HepG2 (cell line): ENCODE data around the gene CCDC154. TPM values are rescaled to one million over a fixed set of nuclear protein-coding genes. Genes with fewer than 3 reads are reported as not detected.
A peak's percentile ranks its signal among the peaks of the same experiment; 100 is the strongest.

ENCODE experiments used
- CREM ChIP-seq, 2 experiments: sonication (generic) in 1 of 2; formaldehyde crosslinking in 1 of 2; IDR thresholded peaks; 2 replicates each; pipeline versions ENCODE4 v1.4.0 to v1.6.1; 2016 to 2020; ENCODE audit warnings: antibody characterized with exemption in 1 of 2, mild to moderate bottlenecking in 1 of 2, missing genetic modification reagents in 1 of 2
- FOXP1 ChIP-seq, 2 experiments: fragments of 450-650 bp in 1 of 2; IDR thresholded peaks; 2 replicates each; pipeline ENCODE4 v1.6.1; 2017 to 2018; ENCODE audit warnings: antibody characterized with exemption in 1 of 2
- GABPB1 ChIP-seq: IDR thresholded peaks from 2 replicates; pipeline ENCODE4 v1.6.1; 2016; ENCODE audit warnings: mild to moderate bottlenecking, missing genetic modification reagents, moderate library complexity, missing compliant biosample characterization
- HIVEP1 ChIP-seq: sonication (generic); formaldehyde crosslinking; IDR thresholded peaks from 2 replicates; pipeline ENCODE4 v1.4.0; 2020; ENCODE audit warnings: mild to moderate bottlenecking, missing genetic modification reagents
- HNRNPK ChIP-seq: fragments of 200-400 bp; formaldehyde crosslinking; IDR thresholded peaks from 2 replicates; pipeline ENCODE4 v1.6.1; 2018; ENCODE audit warnings: low read length, low read depth, moderate library complexity, mild to moderate bottlenecking; ENCODE audit not compliant: poor library complexity, severe bottlenecking
- KDM1A ChIP-seq: IDR thresholded peaks from 2 replicates; pipeline ENCODE4 v1.6.1; 2016; ENCODE audit warnings: missing compliant biosample characterization
- NCOA2 ChIP-seq: sonication (generic); formaldehyde crosslinking; IDR thresholded peaks from 2 replicates; pipeline ENCODE4 v1.8.0; 2022; ENCODE audit warnings: inconsistent platforms
- NR2C2 ChIP-seq: sonication (generic); formaldehyde crosslinking; IDR thresholded peaks from 2 replicates; pipeline ENCODE4 v1.4.0; 2020; ENCODE audit warnings: missing genetic modification reagents, mild to moderate bottlenecking, moderate library complexity, borderline replicate concordance
- SMYD3 ChIP-seq: sonication (generic); formaldehyde crosslinking; IDR thresholded peaks from 2 replicates; pipeline ENCODE4 v1.8.1; 2023; ENCODE audit warnings: mild to moderate bottlenecking, missing genetic modification reagents
- STAG1 ChIP-seq: sonication (generic); formaldehyde crosslinking; IDR thresholded peaks from 2 replicates; pipeline ENCODE4 v1.4.0; 2020; ENCODE audit warnings: missing genetic modification reagents
- ZFP36L1 ChIP-seq: sonication (generic); formaldehyde crosslinking; IDR thresholded peaks from 2 replicates; pipeline ENCODE4 v1.8.0; 2022; ENCODE audit warnings: mild to moderate bottlenecking, missing genetic modification reagents, moderate library complexity
- ZNF446 ChIP-seq: sonication (generic); formaldehyde crosslinking; IDR thresholded peaks from 2 replicates; pipeline ENCODE4 v1.5.0; 2020; ENCODE audit warnings: mild to moderate bottlenecking, missing genetic modification reagents
- ZNF670 ChIP-seq: sonication (generic); formaldehyde crosslinking; IDR thresholded peaks from 2 replicates; pipeline ENCODE4 v1.8.0; 2022; ENCODE audit warnings: mild to moderate bottlenecking, missing genetic modification reagents, borderline replicate concordance
- polyA plus RNA-seq, 8 experiments: library from polyadenylated mRNA; depleted of rRNA in 3 of 8; stranded (reverse) in 7 of 8; unstranded in 1 of 8; fragments of >200 nt; fragmentation: Illumina TruSeq in 4 of 8; extraction: Trizol in 4 of 8; gene quantifications; 2 replicates each; pipeline versions ENCODE4 v1.2.1 to v1.2.3, GENCODE V29; 2011 to 2016; ENCODE audit warnings: low read depth in 4 of 8, missing spikeins in 1 of 8, mixed read lengths in 1 of 8; ENCODE audit not compliant: insufficient read depth in 1 of 8
- total RNA-seq, 5 experiments: library from RNA; depleted of rRNA; stranded (reverse); fragments of >200 nt; fragmentation: Illumina TruSeq; extraction: Trizol; gene quantifications; 2 replicates each; pipeline ENCODE4 v1.2.3, GENCODE V29; 2016; ENCODE audit warnings: low read depth in 1 of 5
- TF ChIP-seq, protein P1 (sequence below): sonication (generic); formaldehyde crosslinking; IDR thresholded peaks from 2 replicates; pipeline ENCODE4 v1.5.1; 2020; ENCODE audit warnings: missing genetic modification reagents, mild to moderate bottlenecking, borderline replicate concordance
- TF ChIP-seq, protein P2 (sequence below): sonication (generic); formaldehyde crosslinking; IDR thresholded peaks from 2 replicates; pipeline ENCODE4 v1.5.1; 2020; ENCODE audit warnings: mild to moderate bottlenecking, missing genetic modification reagents, moderate library complexity
- TF ChIP-seq, protein P3 (sequence below): sonication (generic); formaldehyde crosslinking; IDR thresholded peaks from 2 replicates; pipeline ENCODE4 v1.5.0; 2020; ENCODE audit warnings: missing genetic modification reagents
- TF ChIP-seq, protein P4 (sequence below): sonication (generic); formaldehyde crosslinking; IDR thresholded peaks from 2 replicates; pipeline ENCODE4 v1.4.0; 2020; ENCODE audit warnings: missing genetic modification reagents
- TF ChIP-seq, protein P5 (sequence below): sonication (generic); formaldehyde crosslinking; IDR thresholded peaks from 2 replicates; pipeline ENCODE4 v1.8.1; 2023; ENCODE audit warnings: missing genetic modification reagents, mild to moderate bottlenecking, borderline replicate concordance

The CCDC154 gene
- total and polyA plus RNA-seq, 2 of the 13 experiments (the other 11 are each of a cell fraction or from before 2014, with no cell fraction given) = 0.92 to 1.5 TPM

DNA sequence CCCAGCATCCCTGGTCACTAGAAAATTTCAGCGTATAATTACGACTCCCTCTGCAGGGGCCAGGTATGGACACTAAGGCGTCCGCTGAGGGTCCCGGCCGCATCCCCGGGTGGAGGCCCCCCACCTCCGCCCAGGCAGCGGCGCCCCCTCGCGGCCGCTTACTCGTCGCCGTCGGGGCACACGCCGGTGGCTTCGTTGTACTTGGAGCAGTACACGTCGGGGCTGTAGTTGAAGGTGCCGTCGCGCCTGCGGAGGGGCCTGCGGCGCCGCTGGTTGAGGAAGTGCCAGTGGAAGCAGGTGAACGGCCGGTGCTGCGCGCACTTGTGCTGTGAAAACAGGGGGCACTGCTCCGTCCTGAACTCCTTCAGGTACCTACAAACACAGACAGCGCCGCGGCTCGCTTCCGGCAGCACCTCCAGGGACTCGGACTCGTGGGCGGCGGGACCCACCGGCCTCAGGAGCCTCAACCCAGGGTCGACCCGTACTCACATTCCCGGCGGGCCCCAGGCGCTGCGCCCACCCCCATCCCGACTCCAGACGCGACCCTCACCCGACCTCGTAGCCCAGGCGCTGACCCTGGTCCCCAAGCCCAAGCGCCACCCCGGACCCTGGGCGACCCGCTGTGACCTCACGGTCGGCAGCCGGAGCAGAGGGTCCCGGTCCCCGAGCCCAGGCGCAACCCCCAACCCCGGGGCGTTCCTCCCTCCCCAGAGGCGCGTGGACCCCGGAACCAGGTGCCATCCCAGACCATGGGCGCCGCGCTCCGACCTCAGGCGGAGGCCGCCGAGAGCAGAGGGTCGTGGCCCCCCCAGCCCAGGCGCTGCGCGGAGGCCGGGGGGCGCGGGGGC, 30.4 kb downstream of the CCDC154 start (continued):
- TF ChIP-seq KDM1A (CRISPR knock-in tag) = 0 out of 2 replicates have a peak, but pooled peaks have one; percentile 41
- TF ChIP-seq, protein P1, sequence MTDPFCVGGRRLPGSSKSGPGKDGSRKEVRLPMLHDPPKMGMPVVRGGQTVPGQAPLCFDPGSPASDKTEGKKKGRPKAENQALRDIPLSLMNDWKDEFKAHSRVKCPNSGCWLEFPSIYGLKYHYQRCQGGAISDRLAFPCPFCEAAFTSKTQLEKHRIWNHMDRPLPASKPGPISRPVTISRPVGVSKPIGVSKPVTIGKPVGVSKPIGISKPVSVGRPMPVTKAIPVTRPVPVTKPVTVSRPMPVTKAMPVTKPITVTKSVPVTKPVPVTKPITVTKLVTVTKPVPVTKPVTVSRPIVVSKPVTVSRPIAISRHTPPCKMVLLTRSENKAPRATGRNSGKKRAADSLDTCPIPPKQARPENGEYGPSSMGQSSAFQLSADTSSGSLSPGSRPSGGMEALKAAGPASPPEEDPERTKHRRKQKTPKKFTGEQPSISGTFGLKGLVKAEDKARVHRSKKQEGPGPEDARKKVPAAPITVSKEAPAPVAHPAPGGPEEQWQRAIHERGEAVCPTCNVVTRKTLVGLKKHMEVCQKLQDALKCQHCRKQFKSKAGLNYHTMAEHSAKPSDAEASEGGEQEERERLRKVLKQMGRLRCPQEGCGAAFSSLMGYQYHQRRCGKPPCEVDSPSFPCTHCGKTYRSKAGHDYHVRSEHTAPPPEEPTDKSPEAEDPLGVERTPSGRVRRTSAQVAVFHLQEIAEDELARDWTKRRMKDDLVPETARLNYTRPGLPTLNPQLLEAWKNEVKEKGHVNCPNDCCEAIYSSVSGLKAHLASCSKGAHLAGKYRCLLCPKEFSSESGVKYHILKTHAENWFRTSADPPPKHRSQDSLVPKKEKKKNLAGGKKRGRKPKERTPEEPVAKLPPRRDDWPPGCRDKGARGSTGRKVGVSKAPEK (CRISPR knock-in tag) = no peak
- TF ChIP-seq, protein P2, sequence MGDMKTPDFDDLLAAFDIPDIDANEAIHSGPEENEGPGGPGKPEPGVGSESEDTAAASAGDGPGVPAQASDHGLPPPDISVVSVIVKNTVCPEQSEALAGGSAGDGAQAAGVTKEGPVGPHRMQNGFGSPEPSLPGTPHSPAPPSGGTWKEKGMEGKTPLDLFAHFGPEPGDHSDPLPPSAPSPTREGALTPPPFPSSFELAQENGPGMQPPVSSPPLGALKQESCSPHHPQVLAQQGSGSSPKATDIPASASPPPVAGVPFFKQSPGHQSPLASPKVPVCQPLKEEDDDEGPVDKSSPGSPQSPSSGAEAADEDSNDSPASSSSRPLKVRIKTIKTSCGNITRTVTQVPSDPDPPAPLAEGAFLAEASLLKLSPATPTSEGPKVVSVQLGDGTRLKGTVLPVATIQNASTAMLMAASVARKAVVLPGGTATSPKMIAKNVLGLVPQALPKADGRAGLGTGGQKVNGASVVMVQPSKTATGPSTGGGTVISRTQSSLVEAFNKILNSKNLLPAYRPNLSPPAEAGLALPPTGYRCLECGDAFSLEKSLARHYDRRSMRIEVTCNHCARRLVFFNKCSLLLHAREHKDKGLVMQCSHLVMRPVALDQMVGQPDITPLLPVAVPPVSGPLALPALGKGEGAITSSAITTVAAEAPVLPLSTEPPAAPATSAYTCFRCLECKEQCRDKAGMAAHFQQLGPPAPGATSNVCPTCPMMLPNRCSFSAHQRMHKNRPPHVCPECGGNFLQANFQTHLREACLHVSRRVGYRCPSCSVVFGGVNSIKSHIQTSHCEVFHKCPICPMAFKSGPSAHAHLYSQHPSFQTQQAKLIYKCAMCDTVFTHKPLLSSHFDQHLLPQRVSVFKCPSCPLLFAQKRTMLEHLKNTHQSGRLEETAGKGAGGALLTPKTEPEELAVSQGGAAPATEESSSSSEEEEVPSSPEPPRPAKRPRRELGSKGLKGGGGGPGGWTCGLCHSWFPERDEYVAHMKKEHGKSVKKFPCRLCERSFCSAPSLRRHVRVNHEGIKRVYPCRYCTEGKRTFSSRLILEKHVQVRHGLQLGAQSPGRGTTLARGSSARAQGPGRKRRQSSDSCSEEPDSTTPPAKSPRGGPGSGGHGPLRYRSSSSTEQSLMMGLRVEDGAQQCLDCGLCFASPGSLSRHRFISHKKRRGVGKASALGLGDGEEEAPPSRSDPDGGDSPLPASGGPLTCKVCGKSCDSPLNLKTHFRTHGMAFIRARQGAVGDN (CRISPR knock-in tag) = peak; percentile 70
- peak; percentile 59 for TF ChIP-seq STAG1 (CRISPR knock-in tag)
- TF ChIP-seq CREM (IDR thresholded peaks at IDR 0.05) = no peak
- TF ChIP-seq CREM (CRISPR knock-in tag; IDR thresholded peaks at IDR 0.05) = no peak
- TF ChIP-seq, protein P3, sequence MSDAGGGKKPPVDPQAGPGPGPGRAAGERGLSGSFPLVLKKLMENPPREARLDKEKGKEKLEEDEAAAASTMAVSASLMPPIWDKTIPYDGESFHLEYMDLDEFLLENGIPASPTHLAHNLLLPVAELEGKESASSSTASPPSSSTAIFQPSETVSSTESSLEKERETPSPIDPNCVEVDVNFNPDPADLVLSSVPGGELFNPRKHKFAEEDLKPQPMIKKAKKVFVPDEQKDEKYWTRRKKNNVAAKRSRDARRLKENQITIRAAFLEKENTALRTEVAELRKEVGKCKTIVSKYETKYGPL (CRISPR knock-in tag) = no peak
- TF ChIP-seq ZNF446 (CRISPR knock-in tag) = 0 out of 2 replicates have a peak, but pooled peaks have one; percentile 46
- TF ChIP-seq GABPB1 (CRISPR knock-in tag) = peak; percentile 61; the same call in 1 of the 2 replicates
- TF ChIP-seq, protein P4, sequence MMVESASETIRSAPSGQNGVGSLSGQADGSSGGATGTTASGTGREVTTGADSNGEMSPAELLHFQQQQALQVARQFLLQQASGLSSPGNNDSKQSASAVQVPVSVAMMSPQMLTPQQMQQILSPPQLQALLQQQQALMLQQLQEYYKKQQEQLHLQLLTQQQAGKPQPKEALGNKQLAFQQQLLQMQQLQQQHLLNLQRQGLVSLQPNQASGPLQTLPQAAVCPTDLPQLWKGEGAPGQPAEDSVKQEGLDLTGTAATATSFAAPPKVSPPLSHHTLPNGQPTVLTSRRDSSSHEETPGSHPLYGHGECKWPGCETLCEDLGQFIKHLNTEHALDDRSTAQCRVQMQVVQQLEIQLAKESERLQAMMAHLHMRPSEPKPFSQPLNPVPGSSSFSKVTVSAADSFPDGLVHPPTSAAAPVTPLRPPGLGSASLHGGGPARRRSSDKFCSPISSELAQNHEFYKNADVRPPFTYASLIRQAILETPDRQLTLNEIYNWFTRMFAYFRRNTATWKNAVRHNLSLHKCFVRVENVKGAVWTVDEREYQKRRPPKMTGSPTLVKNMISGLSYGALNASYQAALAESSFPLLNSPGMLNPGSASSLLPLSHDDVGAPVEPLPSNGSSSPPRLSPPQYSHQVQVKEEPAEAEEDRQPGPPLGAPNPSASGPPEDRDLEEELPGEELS (CRISPR knock-in tag) = 0 out of 2 replicates have a peak, but pooled peaks have one; percentile 17
- no peak for TF ChIP-seq HNRNPK
- TF ChIP-seq NR2C2 (CRISPR knock-in tag) = no peak
- no peak for TF ChIP-seq NCOA2 (CRISPR knock-in tag)
- TF ChIP-seq, protein P5, sequence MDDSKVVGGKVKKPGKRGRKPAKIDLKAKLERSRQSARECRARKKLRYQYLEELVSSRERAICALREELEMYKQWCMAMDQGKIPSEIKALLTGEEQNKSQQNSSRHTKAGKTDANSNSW (CRISPR knock-in tag) = no peak
- TF ChIP-seq ZNF670 = no peak
- TF ChIP-seq HIVEP1 (CRISPR knock-in tag) = no peak
- TF ChIP-seq SMYD3 (CRISPR knock-in tag) = no peak
- no peak for TF ChIP-seq FOXP1 (IDR thresholded peaks at IDR 0.05)
- no peak for TF ChIP-seq FOXP1 (CRISPR knock-in tag; IDR thresholded peaks at IDR 0.05)
- no peak for TF ChIP-seq ZFP36L1 (CRISPR knock-in tag)
